HT-29 (cell line): ENCODE data around the gene BOD1L1. TPM values are rescaled to one million over a fixed set of nuclear protein-coding genes. Genes with fewer than 3 reads are reported as not detected.

Experiments
- DNase-seq: peaks from one replicate; pipeline ENCODE4 v3.0.0-alpha.2; 2015; ENCODE audit warnings: low spot score
- total RNA-seq: library from RNA; depleted of rRNA; stranded (reverse); fragments of >200 nt; shearing (Covaris generic); gene quantifications from 2 replicates; pipeline ENCODE4 v1.2.3, GENCODE V29; 2014

BOD1L1 gene
- total RNA-seq, 1 experiment from 2014 or later, result 9.9 TPM

GRCh38 chr4:13540446-13541175, 86.9 kb downstream of the BOD1L1 start:
- no peak for DNase-seq

GRCh38 chr4:13539619-13540445, 87.7 kb downstream of the BOD1L1 start:
- DNase-seq, result no peak

- no peak for DNase-seq
Observed at GRCh38 chr4:13539047-13539618, 88.4 kb downstream of the BOD1L1 start.

GRCh38 chr4:13538427-13538973, 89.0 kb downstream of the BOD1L1 start:
- no peak for DNase-seq

- no peak for DNase-seq
Observed at GRCh38 chr4:13537832-13538177, 89.7 kb downstream of the BOD1L1 start.

GRCh38 chr4:13537011-13537831, 90.3 kb downstream of the BOD1L1 start:
- no peak for DNase-seq

GRCh38 chr4:13536607-13537006, 90.9 kb downstream of the BOD1L1 start:
- DNase-seq, result no peak

- no peak for DNase-seq
Observed at GRCh38 chr4:13535708-13536361, 91.7 kb downstream of the BOD1L1 start.

GRCh38 chr4:13535118-13535517, 92.4 kb downstream of the BOD1L1 start:
- no peak for DNase-seq

- DNase-seq, result no peak
Observed at GRCh38 chr4:13534344-13535063, 93.0 kb downstream of the BOD1L1 start.

- no peak for DNase-seq
Observed at GRCh38 chr4:13533670-13534343, 93.7 kb downstream of the BOD1L1 start.

GRCh38 chr4:13531625-13531998, 95.9 kb downstream of the BOD1L1 start:
- DNase-seq, result no peak

- no peak for DNase-seq
Observed at GRCh38 chr4:13530823-13531624, 96.5 kb downstream of the BOD1L1 start.

- no peak for DNase-seq
Observed at GRCh38 chr4:13529128-13529919, 98.2 kb downstream of the BOD1L1 start.

- DNase-seq, result no peak
Observed at GRCh38 chr4:13528821-13529127, 98.8 kb downstream of the BOD1L1 start.

- DNase-seq, result no peak
Observed at GRCh38 chr4:13527981-13528820, 99.3 kb downstream of the BOD1L1 start.
